ENCODE results near the gene GABRB2. TPM values are rescaled to one million over a fixed set of nuclear protein-coding genes. Genes with fewer than 3 reads are reported as not detected.
A peak's percentile ranks its signal among the peaks of the same experiment; 100 is the strongest.

GABRB2 gene
- total and polyA plus RNA-seq, 9 donors: 0.21 to 3.9 (median 1.0) TPM

GRCh38 chr5:161483721-161484120 is 62.8 kb downstream of the GABRB2 start:
- Histone ChIP-seq H3K36me3 (ENCODE audit: control insufficient read depth, insufficient read depth, low read length) (no peaks in the 10 kb centered on the region), H3K4me3 (ENCODE audit: low read length) (no peak overlapping the region), H3K27me3 (ENCODE audit: control insufficient read depth, insufficient read depth, low read length) (no peaks in the 10 kb centered on the region), H3K27ac (ENCODE audit: low read length) (no peak overlapping the region), H3K9me3 (replicated peaks; ENCODE audit: control insufficient read depth, low read depth, low read length) (no peaks in the 10 kb centered on the region), H3K4me1 (ENCODE audit: control insufficient read depth, insufficient read depth, low read length) (no peaks in the 10 kb centered on the region)
- no peak for DNase-seq

GRCh38 chr5:161481922-161482321 is 64.6 kb downstream of the GABRB2 start:
- DNase-seq: no peak
- no peak overlapping the region for H3K4me3 ChIP-seq (ENCODE audit: low read length)
- H3K27ac ChIP-seq (ENCODE audit: low read length): no peak overlapping the region
- no peaks in the 10 kb centered on the region for H3K27me3 ChIP-seq (ENCODE audit: control insufficient read depth, insufficient read depth, low read length)
- H3K9me3 ChIP-seq (replicated peaks; ENCODE audit: control insufficient read depth, low read depth, low read length): no peaks in the 10 kb centered on the region
- H3K36me3 ChIP-seq (ENCODE audit: control insufficient read depth, insufficient read depth, low read length): no peaks in the 10 kb centered on the region
- WGBS (ENCODE audit: insufficient coverage): 100% methylated on average over 1 of the region's 3 CpGs
- no peaks in the 10 kb centered on the region for H3K4me1 ChIP-seq (ENCODE audit: control insufficient read depth, insufficient read depth, low read length)

GRCh38 chr5:161471211-161471950 is 75.1 kb downstream of the GABRB2 start:
- Histone ChIP-seq H3K9me3 (replicated peaks; ENCODE audit: control insufficient read depth, low read depth, low read length) (no peaks in the 10 kb centered on the region), H3K4me3 (ENCODE audit: low read length) (no peak overlapping the region), H3K27me3 (ENCODE audit: control insufficient read depth, insufficient read depth, low read length) (no peaks in the 10 kb centered on the region), H3K4me1 (ENCODE audit: control insufficient read depth, insufficient read depth, low read length) (no peaks in the 10 kb centered on the region), H3K36me3 (ENCODE audit: control insufficient read depth, insufficient read depth, low read length) (no peaks in the 10 kb centered on the region), H3K27ac (ENCODE audit: low read length) (no peak overlapping the region)
- 67% methylated on average over 1 of the region's 4 CpGs for WGBS (ENCODE audit: insufficient coverage)
- DNase-seq: no peak

DNA sequence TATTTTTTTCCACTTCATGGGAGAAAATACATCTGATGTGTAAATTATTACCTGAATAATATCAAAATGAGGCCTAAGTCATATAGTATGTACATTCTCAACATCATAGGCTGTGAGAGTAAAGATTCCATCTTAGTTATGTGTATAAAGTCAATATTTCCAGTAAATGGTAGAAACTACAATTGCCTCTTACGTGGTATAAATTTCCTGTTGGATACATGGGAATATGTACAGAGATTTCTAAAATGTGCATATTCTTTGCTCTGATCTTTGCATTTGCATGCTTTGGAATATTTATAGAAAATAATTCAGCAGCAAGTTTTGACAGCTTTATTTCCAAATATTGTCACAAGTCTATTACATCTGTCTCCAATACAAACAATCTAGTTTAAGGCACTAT is 78.8 kb downstream of the GABRB2 start:
- Histone ChIP-seq H3K4me1 (ENCODE audit: control insufficient read depth, insufficient read depth, low read length) (no peaks in the 10 kb centered on the region), H3K36me3 (ENCODE audit: control insufficient read depth, insufficient read depth, low read length) (no peaks in the 10 kb centered on the region), H3K27ac (ENCODE audit: low read length) (no peak overlapping the region), H3K27me3 (ENCODE audit: control insufficient read depth, insufficient read depth, low read length) (no peaks in the 10 kb centered on the region), H3K9me3 (replicated peaks; ENCODE audit: control insufficient read depth, low read depth, low read length) (no peaks in the 10 kb centered on the region), H3K4me3 (ENCODE audit: low read length) (no peak overlapping the region)
- DNase-seq: no peak
- no CpG with 5 or more reads among the region's 1 CpG for WGBS (ENCODE audit: insufficient coverage)

DNA sequence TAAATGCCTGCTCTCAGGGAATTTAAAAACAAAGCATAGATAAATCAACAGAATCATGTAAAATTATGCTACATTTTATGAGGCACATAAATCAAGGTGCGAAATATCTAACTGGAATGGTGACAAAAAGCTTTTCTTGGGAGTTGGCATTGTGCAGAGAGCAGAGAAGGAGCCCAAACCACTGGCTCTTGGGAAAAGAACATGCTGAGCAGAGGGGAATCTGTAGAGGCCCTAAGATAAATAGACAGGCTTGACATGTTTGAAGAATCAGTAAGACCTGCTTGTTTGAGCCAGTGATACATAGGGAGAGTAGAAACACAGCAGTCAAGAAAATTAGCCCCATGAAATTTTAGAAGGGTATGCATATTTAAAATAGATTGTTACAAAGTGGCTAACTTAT is 85.8 kb downstream of the GABRB2 start:
- no peak for DNase-seq

GRCh38 chr5:161446655-161447054 is 99.9 kb downstream of the GABRB2 start:
- Histone ChIP-seq H3K9me3 (replicated peaks; ENCODE audit: control insufficient read depth, low read depth, low read length) (no peaks in the 10 kb centered on the region), H3K4me1 (ENCODE audit: control insufficient read depth, insufficient read depth, low read length) (no peaks in the 10 kb centered on the region), H3K27ac (ENCODE audit: low read length) (no peak overlapping the region), H3K4me3 (ENCODE audit: low read length) (no peak overlapping the region), H3K36me3 (ENCODE audit: control insufficient read depth, insufficient read depth, low read length) (no peaks in the 10 kb centered on the region), H3K27me3 (ENCODE audit: control insufficient read depth, insufficient read depth, low read length) (no peaks in the 10 kb centered on the region)
- no CpG with 5 or more reads among the region's 1 CpG for WGBS (ENCODE audit: insufficient coverage)
- DNase-seq: peak; percentile 11

More for the DNA sequence above, 85.8 kb downstream of the GABRB2 start:
- WGBS (ENCODE audit: insufficient coverage): 88% methylated on average over 1 of the region's 1 CpG
- Histone ChIP-seq H3K36me3 (ENCODE audit: control insufficient read depth, insufficient read depth, low read length) (no peaks in the 10 kb centered on the region), H3K4me3 (ENCODE audit: low read length) (no peak overlapping the region), H3K27me3 (ENCODE audit: control insufficient read depth, insufficient read depth, low read length) (no peaks in the 10 kb centered on the region), H3K4me1 (ENCODE audit: control insufficient read depth, insufficient read depth, low read length) (no peaks in the 10 kb centered on the region), H3K27ac (ENCODE audit: low read length) (no peak overlapping the region), H3K9me3 (replicated peaks; ENCODE audit: control insufficient read depth, low read depth, low read length) (no peaks in the 10 kb centered on the region)

- no peaks in the 10 kb centered on the region for H3K27me3 ChIP-seq (ENCODE audit: control insufficient read depth, insufficient read depth, low read length)
- H3K4me3 ChIP-seq (ENCODE audit: low read length): no peak overlapping the region
- no peaks in the 10 kb centered on the region for H3K36me3 ChIP-seq (ENCODE audit: control insufficient read depth, insufficient read depth, low read length)
- no peaks in the 10 kb centered on the region for H3K4me1 ChIP-seq (ENCODE audit: control insufficient read depth, insufficient read depth, low read length)
- no peak overlapping the region for H3K27ac ChIP-seq (ENCODE audit: low read length)
- H3K9me3 ChIP-seq (replicated peaks; ENCODE audit: control insufficient read depth, low read depth, low read length): no peaks in the 10 kb centered on the region
- no peak for DNase-seq
Measured at GRCh38 chr5:161442471-161442870, 104.1 kb downstream of the GABRB2 start.

DNA sequence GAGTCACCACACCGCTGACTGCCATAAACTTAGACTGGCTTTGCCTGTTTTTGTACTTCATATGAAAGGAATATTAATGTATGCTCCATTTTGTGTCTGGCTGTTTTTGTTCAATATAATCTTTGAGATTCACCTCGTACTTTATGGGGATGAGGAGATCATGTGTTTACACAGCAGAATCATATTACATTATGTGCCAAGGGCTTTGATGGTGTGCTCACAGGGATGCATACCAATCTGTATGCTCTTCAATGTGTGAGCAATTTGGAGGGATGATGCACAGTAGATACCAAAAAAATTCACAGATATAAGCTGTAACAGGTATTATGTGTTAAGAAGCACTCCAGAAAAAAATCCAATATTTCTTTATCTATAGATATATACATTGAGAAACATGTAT is 113.7 kb downstream of the GABRB2 start:
- Histone ChIP-seq H3K4me1 (ENCODE audit: control insufficient read depth, insufficient read depth, low read length) (no peaks in the 10 kb centered on the region), H3K9me3 (replicated peaks; ENCODE audit: control insufficient read depth, low read depth, low read length) (no peaks in the 10 kb centered on the region), H3K36me3 (ENCODE audit: control insufficient read depth, insufficient read depth, low read length) (no peaks in the 10 kb centered on the region), H3K4me3 (ENCODE audit: low read length) (no peak overlapping the region), H3K27me3 (ENCODE audit: control insufficient read depth, insufficient read depth, low read length) (no peaks in the 10 kb centered on the region), H3K27ac (ENCODE audit: low read length) (no peak overlapping the region)
- DNase-seq: no peak
- WGBS (ENCODE audit: insufficient coverage): no CpG with 5 or more reads among the region's 2 CpGs

DNA sequence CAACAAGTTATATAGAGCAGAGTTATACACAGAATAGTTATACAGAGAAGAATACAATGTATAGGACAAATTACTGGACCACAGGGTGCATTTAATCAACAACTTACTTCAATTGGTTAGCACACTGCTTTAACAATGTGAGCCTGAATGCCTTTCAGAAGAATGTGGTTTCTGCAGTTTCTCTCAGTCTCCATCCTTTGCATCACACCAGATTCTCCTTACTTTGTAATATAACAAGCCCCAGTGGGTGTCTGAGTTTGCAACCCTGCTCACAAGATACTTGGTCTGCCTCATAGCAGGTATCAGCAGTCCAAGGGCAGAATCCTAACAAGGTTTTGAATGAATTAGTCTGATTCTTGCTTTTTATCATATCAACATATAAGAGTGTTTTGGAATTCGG is 114.6 kb downstream of the GABRB2 start:
- H3K4me3 ChIP-seq (ENCODE audit: low read length): no peak overlapping the region
- DNase-seq: no peak
- no CpG with 5 or more reads among the region's 1 CpG for whole genome bisulfite sequencing (ENCODE audit: insufficient coverage)
- no peaks in the 10 kb centered on the region for H3K27me3 ChIP-seq (ENCODE audit: control insufficient read depth, insufficient read depth, low read length)
- no peak overlapping the region for H3K27ac ChIP-seq (ENCODE audit: low read length)
- no peaks in the 10 kb centered on the region for H3K9me3 ChIP-seq (replicated peaks; ENCODE audit: control insufficient read depth, low read depth, low read length)
- H3K4me1 ChIP-seq (ENCODE audit: control insufficient read depth, insufficient read depth, low read length): no peaks in the 10 kb centered on the region
- no peaks in the 10 kb centered on the region for H3K36me3 ChIP-seq (ENCODE audit: control insufficient read depth, insufficient read depth, low read length)

GRCh38 chr5:161421067-161421466 is 125.5 kb downstream of the GABRB2 start:
- no peak overlapping the region for H3K4me3 ChIP-seq (ENCODE audit: low read length)
- DNase-seq: no peak
- H3K36me3 ChIP-seq (ENCODE audit: control insufficient read depth, insufficient read depth, low read length): no peaks in the 10 kb centered on the region
- no peak overlapping the region for H3K27ac ChIP-seq (ENCODE audit: low read length)
- no CpG with 5 or more reads among the region's 4 CpGs for WGBS (ENCODE audit: insufficient coverage)
- H3K27me3 ChIP-seq (ENCODE audit: control insufficient read depth, insufficient read depth, low read length): no peaks in the 10 kb centered on the region
- peaks cover 5% of the 10 kb centered on the region for H3K9me3 ChIP-seq (replicated peaks; ENCODE audit: control insufficient read depth, low read depth, low read length)
- no peaks in the 10 kb centered on the region for H3K4me1 ChIP-seq (ENCODE audit: control insufficient read depth, insufficient read depth, low read length)

- no CpG with 5 or more reads among the region's 3 CpGs for WGBS (ENCODE audit: insufficient coverage)
- no peaks in the 10 kb centered on the region for H3K27me3 ChIP-seq (ENCODE audit: control insufficient read depth, insufficient read depth, low read length)
- DNase-seq: no peak
- no peak overlapping the region for H3K27ac ChIP-seq (ENCODE audit: low read length)
- H3K4me1 ChIP-seq (ENCODE audit: control insufficient read depth, insufficient read depth, low read length): no peaks in the 10 kb centered on the region
- no peaks in the 10 kb centered on the region for H3K36me3 ChIP-seq (ENCODE audit: control insufficient read depth, insufficient read depth, low read length)
- peaks cover 5% of the 10 kb centered on the region for H3K9me3 ChIP-seq (replicated peaks; ENCODE audit: control insufficient read depth, low read depth, low read length)
- H3K4me3 ChIP-seq (ENCODE audit: low read length): no peak overlapping the region
Measured at GRCh38 chr5:161420521-161420920, 126.0 kb downstream of the GABRB2 start.

Data from muscle of leg (tissue), 11 donors.